ENCODE data around the gene LRTM1. TPM values are rescaled to one million over a fixed set of nuclear protein-coding genes. Genes with fewer than 3 reads are reported as not detected.

LRTM1 gene
- total RNA-seq, 2 donors from 2014 or later = not detected

DNA sequence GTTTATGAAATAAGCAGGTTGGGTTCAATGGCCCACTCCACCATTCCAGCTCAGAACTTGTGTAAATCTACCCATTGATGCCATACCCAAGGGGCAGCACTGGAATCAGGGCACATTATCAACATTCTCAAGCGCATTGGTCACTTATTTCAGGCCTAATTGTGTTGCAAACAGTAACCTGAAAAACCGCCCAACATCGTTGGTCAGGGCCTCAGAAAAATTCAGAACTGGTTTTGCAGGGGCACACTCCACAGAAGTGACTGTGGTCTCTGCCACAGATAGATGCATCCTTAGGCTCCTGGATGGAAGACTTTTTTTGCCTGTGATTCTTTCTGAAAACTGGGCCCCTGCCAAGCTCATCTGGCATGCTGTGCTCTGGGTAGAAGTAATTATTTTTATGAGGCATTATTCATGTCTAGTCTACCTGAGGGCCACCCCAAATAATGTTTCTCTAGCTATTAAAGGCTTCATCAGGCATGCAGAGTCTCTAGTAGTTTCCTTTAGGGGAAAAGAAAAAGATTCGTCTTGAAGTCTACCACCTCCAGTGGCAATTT lies 21.7 kb upstream of the LRTM1 start:
- Histone ChIP-seq H3K27me3 (replicated peaks; ENCODE audit: insufficient read depth) (no peaks in the 10 kb centered on the region), H3K36me3 (no peaks in the 10 kb centered on the region), H3K4me1 (ENCODE audit: control insufficient read depth in 1 of 2, low read depth in 2 of 2) (peaks cover 0 to 16% of the 10 kb centered on the region in 2 donors), H3K4me3 (no peak overlapping the region), H3K27ac (no peak overlapping the region), H3K9me3 (no peaks in the 10 kb centered on the region)
- DNase-seq (ENCODE audit: low spot score) (no peak), ATAC-seq (ENCODE audit: insufficient number of reproducible peaks, low FRiP score, low read depth) (no peak)
- TF ChIP-seq, protein P1, sequence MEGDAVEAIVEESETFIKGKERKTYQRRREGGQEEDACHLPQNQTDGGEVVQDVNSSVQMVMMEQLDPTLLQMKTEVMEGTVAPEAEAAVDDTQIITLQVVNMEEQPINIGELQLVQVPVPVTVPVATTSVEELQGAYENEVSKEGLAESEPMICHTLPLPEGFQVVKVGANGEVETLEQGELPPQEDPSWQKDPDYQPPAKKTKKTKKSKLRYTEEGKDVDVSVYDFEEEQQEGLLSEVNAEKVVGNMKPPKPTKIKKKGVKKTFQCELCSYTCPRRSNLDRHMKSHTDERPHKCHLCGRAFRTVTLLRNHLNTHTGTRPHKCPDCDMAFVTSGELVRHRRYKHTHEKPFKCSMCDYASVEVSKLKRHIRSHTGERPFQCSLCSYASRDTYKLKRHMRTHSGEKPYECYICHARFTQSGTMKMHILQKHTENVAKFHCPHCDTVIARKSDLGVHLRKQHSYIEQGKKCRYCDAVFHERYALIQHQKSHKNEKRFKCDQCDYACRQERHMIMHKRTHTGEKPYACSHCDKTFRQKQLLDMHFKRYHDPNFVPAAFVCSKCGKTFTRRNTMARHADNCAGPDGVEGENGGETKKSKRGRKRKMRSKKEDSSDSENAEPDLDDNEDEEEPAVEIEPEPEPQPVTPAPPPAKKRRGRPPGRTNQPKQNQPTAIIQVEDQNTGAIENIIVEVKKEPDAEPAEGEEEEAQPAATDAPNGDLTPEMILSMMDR (IDR thresholded peaks at IDR 0.05) = no peak

DNA sequence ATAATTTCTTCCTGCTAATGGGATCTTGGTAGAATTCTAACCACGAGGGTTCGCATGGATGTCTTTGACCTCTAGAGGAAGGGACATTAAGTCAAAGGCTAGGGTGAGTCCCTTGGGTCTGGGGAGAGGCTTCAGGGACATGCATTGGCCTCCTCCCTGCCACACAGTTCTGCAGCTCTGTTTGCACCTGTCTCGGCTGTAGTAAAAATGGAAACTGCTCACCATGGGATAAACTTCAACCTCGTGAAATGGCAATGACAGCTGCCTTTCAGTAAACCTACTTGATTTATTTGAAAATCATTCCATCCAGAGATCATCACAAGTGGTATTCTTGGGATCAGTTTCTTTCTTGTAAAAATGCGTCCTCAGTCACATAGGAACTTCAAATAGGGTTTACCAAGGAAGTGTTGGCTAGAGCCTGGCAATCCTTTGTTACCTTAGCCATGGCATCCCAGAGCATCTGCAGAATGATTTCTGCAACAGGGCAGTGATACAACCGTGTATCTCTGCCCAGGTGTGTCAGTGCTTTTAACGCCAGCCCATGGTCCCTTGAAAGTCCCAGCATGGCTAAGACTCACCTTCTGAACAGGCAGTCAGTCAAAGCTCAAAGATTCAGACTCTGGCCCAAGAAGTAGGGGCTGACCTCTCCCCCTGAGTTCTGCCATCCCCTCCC lies 14.0 kb upstream of the LRTM1 start:
- no peak overlapping the region for H3K27ac ChIP-seq
- no peaks in the 10 kb centered on the region for H3K27me3 ChIP-seq (replicated peaks; ENCODE audit: insufficient read depth)
- ATAC-seq (ENCODE audit: insufficient number of reproducible peaks, low FRiP score, low read depth) (no peak), DNase-seq (ENCODE audit: low spot score) (no peak)
- H3K9me3 ChIP-seq = no peaks in the 10 kb centered on the region
- H3K4me1 ChIP-seq (ENCODE audit: control insufficient read depth in 1 of 2, low read depth in 2 of 2) = no peaks in the 10 kb centered on the region
- no peak overlapping the region for H3K4me3 ChIP-seq
- no peaks in the 10 kb centered on the region for H3K36me3 ChIP-seq
- TF ChIP-seq, protein P1 (IDR thresholded peaks at IDR 0.05) = no peak

DNA sequence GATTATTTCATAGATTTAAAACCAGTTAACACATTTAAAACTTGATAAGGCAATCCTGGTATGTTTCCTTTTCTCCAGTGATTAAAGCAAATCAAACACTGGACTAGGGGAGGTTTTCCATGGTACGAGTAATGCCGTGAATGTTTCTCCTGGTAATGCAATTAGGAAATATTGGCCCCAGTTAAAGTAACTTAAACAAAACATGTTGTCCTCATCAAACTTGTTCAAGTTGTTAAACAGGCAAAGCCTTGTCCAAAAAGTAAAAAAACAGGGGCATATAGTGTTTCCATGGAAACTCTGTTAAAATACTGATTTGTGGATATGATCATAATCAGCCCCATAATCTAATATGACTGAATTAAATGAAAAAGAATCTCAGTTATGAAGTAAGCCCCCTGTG lies 13.1 kb upstream of the LRTM1 start:
- Histone ChIP-seq H3K4me1 (ENCODE audit: control insufficient read depth in 1 of 2, low read depth in 2 of 2) (no peaks in the 10 kb centered on the region), H3K36me3 (no peaks in the 10 kb centered on the region), H3K4me3 (no peak overlapping the region), H3K9me3 (no peaks in the 10 kb centered on the region), H3K27ac (no peak overlapping the region), H3K27me3 (replicated peaks; ENCODE audit: insufficient read depth) (no peaks in the 10 kb centered on the region)
- TF ChIP-seq, protein P1 (IDR thresholded peaks at IDR 0.05) = no peak
- DNase-seq (ENCODE audit: low spot score) (no peak), ATAC-seq (ENCODE audit: insufficient number of reproducible peaks, low FRiP score, low read depth) (no peak)

DNA sequence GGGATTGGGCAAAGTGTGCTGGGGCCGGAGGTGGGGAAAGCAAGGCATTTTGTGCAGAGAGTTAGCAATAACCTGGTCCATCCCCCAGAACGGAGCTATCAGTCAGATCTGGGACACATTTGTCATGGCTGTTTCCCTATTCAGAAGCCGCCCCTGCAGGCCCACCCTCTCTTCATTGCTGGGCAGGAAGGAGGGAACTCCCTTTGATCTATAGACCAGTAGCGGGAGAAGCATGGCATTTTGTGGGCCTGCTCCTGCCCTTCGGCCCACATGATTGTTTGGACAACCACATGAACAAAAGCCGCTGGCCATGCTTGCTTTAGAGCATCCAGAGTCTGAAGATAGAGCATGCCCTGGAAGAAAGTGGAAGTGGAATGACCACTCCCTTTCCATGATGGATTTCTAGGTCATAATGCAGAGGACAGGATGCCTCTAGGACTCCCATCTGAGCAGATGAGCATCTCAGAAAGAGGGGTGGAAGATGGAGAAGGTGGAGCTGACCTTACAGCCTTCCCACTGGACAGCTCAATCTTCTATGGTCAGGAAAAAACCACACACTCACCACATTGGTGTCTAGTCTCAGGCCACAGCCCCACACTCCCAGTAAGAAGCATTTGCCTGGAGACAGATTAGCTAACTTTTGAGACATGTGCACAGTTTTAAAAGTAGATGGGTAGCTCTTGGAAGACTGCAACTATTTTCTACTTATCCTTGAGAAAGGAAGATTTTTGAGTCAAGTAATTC lies 11.9 kb upstream of the LRTM1 start:
- Histone ChIP-seq H3K36me3 (no peaks in the 10 kb centered on the region), H3K4me1 (ENCODE audit: control insufficient read depth in 1 of 2, low read depth in 2 of 2) (no peaks in the 10 kb centered on the region), H3K27ac (no peak overlapping the region), H3K4me3 (no peak overlapping the region), H3K9me3 (no peaks in the 10 kb centered on the region), H3K27me3 (replicated peaks; ENCODE audit: insufficient read depth) (no peaks in the 10 kb centered on the region)
- no peak for DNase-seq (ENCODE audit: low spot score)
- TF ChIP-seq, protein P1 (IDR thresholded peaks at IDR 0.05) = no peak
- ATAC-seq (ENCODE audit: insufficient number of reproducible peaks, low FRiP score, low read depth) = no peak

DNA sequence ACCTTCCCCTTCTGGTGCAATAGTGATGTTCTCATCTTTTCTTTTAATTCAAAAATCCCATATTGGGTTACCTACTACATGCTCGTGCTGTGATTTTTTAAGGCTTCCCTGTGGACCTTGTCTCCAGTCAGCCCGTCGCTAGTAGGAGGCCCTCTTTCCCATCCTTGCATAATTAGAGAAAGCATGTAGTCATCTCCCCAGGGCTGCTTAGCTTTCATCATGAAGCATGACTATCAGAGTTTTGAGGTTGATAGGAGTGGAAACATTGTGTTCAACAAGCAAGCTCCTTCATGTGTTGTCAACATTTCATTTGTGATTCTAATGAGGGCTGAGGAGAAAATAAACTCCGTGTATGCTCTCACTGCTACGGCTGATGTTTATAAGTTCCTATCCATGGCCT lies 8.7 kb upstream of the LRTM1 start:
- no peak for ATAC-seq (ENCODE audit: insufficient number of reproducible peaks, low FRiP score, low read depth)
- TF ChIP-seq, protein P1 (IDR thresholded peaks at IDR 0.05) = no peak

More for the DNA sequence above, 8.7 kb upstream of the LRTM1 start:
- H3K27ac ChIP-seq = no peak overlapping the region
- no peaks in the 10 kb centered on the region for H3K36me3 ChIP-seq
- H3K4me1 ChIP-seq (ENCODE audit: control insufficient read depth in 1 of 2, low read depth in 2 of 2) = no peaks in the 10 kb centered on the region
- no peaks in the 10 kb centered on the region for H3K27me3 ChIP-seq (replicated peaks; ENCODE audit: insufficient read depth)
- no peak for DNase-seq (ENCODE audit: low spot score)
- no peaks in the 10 kb centered on the region for H3K9me3 ChIP-seq
- no peak overlapping the region for H3K4me3 ChIP-seq
